Activated effector memory CD4-positive, alpha-beta T cell treated with Interleukin-2 at 50 U/mL for 16 hours (primary cell): ENCODE data around the gene ARHGEF16.

Source experiments
- DNase-seq: peaks from one replicate; pipeline ENCODE4 v3.0.0-alpha.2; 2020

Gene ARHGEF16

GRCh38 chr1:3504151-3504821 is 49.8 kb downstream of the ARHGEF16 start:
- DNase-seq = no peak

DNA sequence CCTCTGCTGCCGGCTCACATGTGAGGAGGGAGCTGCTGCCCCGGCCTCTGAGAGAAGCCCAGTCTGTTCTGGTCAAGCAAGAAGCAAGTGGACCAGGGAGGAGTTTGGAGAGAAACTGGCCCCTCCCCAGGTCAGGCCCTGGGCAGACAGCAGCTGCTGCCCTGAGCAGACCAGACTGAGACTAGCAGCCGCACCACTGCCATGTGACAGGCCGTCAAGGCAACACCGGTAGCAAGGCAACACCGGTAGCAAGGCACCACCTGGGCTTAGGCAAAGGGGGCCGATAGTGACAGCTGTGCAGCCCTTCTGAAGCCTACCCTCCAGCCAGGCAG is 50.3 kb downstream of the ARHGEF16 start:
- DNase-seq = no peak

- no peak for DNase-seq
Observed at GRCh38 chr1:3505161-3505560, 50.7 kb downstream of the ARHGEF16 start.

DNA sequence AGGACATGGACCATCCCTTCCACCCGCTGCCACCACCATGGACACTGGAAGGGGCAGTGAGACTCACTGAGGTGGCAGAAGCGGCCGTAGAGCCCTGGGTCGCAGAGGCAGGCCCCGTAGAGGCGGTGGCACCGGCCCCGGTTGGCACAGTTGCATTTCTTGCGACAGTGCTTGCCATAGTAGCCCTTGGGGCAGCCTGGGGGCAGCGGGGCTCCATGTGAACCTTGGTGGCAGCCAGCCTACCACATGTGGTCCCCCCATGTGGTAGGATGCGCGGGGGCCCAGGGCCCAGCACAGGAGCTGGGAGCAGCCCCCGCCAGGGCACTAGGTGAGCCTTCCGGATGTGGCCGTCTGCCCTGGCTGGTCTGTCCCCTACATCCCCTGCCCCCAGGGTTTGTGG is 51.6 kb downstream of the ARHGEF16 start:
- no peak for DNase-seq

DNA sequence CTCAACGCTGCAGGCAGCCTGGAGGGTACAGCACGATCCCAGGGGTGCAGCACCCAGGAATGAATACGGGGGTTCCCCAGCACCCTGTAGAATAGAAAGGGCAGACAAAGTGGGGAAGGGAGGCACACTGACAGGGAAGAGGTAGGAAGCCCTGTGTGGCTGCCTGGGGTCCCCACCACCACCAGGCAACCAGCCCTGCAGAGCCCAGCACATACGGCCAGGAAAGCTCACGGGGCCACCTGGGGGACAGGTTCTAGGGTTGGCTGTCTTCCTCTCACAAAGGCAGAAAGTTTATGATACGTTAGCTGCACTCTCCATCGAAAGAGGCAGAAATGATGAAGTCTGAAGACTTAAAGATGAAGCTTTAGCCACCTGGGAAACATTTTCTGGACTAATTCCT is 52.5 kb downstream of the ARHGEF16 start:
- no peak for DNase-seq

DNA sequence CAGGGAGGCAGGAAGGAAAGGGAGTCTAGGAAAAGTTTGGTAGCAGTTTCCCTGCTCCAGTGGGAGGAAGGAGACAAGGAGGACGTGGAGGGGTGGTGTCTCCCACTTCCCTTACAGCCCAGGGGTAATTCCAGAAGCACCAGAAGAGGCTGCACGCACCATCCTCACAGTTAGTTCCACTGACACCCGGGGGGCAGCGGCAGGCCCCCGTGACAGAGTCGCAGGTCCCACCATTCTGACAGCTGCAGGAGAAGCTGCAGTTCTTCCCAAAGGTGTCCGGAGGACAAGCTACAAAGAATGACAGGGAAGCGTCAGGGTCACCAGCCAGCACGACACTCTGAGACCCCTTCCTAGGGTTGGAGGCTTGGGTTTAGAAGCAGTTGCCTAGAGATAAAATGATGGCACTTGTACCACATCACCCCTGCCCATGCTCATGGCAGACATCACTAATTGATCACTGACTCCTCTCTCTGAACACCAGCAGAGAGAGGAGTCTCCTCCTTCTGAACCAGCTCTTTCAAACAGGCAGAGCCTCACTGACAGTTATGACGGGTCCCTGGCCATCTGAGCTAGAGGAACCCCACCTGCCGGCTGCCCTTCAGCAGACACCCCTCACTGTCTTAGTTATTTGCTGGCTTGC is 53.3 kb downstream of the ARHGEF16 start:
- no peak for DNase-seq

DNA sequence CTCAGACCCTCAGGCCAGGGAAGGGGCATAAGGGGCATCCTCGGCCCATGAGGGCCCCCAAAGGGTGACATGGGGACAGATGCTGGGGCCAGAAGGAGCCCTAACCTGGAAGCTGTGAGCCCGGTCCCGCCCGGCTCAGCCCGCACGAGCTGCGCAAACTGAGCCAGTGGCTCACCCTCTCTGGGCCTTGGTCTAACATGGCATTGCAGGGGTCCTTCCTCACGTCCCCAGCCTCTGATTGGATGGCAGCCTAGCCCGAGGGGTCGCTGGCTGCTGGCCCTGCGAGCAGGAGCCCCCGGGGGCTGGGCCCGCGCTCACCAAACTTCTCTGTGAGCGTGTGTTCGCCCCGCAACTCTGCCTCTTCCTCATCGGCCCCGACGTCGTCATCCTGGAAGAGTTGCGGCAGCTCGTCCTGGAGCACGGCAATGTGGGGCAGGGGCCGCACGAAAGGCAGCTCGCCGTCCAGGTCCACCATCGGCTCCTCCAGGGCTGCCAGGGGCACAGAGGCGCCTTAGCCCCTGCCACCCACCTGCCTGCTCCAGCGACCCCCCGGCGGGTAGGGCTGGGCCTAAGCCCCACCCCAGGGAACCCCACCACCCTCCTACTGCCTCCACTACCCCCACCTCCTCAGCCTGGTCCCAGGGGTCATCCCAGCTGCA is 54.4 kb downstream of the ARHGEF16 start:
- no peak for DNase-seq

DNA sequence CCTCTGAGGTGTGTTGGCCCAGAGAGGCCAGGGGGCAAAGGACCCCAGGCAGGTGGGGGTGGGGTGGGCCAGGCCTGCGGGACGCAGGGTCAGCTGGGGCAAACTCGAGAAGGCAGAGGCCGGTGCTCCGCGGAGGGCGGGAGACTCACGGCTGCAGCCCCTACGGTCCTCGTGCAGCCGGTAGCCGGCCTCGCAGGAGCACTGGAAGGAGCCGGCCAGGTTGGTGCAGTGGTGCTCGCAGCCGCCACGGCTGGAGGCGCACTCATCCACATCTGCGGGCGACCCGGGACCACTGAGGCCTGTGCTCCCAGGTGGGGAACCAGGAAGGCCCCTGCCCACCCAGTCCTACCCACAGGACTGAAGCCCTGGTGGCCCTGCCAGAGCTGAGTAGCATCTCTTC is 55.3 kb downstream of the ARHGEF16 start:
- no peak for DNase-seq

DNA sequence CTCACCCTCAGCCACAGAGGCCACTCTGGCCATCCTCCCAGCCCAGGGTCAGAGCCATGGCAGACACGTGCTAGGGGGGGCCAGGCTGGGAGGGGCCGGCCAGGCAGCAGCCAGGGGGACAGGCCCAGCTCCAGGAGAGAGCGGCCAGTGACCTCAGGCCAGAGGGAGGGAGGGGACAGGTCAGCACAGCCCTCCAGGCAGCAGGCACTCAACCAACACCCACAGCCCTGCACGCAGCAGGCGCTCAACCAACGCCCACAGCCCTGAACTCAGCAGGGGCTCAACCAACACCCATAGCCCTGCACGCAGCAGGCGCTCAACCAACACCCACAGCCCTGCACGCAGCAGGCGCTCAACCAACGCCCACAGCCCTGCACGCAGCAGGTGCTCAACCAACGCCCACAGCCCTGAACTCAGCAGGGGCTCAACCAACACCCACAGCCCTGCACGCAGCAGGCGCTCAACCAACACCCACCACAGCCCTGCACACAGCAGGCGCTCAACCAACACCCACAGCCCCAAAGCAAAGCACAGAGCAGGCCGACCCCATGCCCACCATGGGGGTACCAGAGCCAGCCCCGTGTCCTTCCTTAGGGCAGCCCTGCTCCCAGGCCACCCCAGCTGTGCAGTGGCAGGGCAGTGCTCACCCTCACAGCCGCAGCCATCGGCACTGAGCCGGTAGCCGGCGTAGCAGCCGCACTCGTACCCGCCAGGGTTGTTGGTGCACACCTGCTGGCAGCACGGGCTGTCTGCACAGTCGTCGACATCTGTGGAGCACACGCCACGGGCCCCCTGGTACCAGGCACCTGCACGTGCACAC is 55.9 kb downstream of the ARHGEF16 start:
- no peak for DNase-seq

- DNase-seq = no peak
Observed at GRCh38 chr1:3510956-3511250, 56.4 kb downstream of the ARHGEF16 start.

DNA sequence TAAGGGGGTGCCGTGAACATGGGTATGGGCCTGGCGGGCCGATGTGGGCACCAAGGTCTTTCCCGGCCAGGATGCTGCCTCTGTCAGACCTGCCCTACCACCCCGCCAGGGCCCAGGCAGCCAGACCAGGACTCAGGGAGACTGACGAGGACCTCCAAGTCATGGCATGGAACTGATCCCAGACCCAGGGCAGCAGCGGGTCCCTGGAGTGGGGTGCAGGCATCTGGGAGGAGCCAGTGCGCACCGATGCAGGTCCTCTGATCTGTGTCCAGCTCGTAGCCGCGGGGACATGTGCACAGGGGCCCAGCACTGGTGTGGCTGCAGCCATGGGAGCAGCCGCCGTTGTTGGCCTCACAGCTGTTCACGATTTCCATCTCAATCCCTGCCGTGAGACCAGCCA is 56.8 kb downstream of the ARHGEF16 start:
- DNase-seq = no peak

DNA sequence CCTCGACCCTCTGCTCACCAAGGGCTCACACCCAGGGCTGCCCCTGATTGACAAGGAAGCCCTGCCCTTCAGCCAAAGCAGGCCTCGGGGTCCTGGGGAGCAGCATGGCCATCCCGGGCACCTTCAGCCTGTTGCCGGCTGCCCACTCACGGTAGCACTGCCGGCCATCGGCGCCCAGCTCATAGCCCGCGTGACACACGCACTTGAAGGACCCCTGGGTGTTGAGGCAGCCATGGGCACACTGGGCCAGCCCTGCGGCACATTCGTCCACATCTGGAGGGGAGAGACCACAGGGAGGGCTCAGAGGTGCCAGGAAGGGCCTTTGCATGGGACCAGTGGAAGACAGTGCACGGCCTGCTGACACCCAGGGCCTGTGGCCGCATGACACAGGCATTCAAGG is 57.4 kb downstream of the ARHGEF16 start:
- no peak for DNase-seq

- no peak for DNase-seq
Observed at GRCh38 chr1:3514404-3514803, 59.9 kb downstream of the ARHGEF16 start.

DNA sequence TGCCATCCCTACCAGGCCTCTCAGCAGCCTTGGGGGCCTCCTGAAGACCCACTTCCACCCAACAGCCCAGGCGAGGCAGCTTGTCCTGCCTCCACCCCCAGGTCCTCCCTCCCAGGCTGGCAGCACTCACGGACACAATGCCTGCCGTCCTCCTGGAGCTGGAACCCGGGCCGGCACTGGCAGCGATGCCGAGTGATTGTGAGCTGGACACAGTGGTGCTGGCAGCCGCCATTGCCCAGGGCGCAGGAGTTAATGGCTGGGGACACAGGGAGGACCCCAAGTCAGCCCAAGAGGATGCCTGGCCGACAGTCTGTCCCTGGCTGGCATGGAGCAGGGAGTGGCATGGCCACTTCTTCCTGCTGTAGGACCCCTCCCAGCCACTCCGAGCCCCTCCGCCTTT is 60.8 kb downstream of the ARHGEF16 start:
- no peak for DNase-seq

DNA sequence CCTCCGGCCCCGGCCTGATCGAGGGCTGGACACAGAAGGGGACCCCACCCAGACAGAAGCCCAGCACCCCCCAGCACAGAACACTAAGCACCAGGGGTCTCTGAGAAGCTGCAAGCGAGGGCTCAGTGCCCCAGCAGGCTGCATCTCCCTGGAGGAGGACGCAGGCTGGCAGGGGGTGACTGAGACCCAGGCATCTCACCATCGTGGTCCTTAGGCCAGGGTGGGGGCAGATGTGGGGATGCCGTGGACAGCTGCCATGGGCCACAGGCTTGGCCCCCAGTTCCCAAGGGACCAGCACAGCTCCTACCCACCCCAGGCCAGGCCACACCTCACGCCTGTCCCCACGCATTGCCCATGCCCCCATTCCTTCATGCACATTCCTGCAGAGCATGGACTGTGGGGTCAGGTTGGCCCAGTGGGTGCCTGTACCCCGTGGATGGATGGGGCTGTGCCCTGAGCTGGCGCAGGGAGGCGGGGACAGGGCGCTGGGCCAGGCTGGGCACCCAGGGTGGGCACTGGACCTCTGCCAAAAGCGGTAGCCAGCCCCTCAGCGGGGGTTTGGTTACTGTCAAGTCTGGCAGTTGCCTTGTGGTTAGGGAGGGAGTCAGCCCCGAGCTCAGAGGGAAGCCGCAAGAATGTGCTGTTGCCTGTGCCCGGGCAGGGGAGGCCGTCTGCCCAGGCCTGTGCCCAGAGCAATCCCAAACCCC is 61.5 kb downstream of the ARHGEF16 start:
- DNase-seq = no peak

DNA sequence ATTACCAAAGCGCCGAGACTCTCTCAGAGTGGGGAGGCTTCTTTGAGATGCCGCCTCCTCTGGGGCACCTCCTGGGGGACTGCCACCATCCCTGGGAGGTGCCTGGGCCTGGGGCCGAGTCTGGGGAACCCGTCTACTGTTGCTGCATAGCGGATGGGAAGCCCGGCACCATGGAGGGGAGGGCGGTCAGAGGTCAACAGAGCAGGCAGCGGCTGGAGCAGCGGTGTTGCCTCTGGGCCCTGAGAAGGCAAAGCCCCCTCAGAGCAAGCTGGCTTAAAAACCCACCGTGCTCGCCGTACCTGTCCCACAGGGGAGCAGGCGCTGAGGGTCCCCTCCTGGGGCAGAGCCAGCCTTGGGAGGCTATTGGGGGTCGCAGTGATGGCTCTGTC is 62.0 kb downstream of the ARHGEF16 start:
- DNase-seq = no peak

DNA sequence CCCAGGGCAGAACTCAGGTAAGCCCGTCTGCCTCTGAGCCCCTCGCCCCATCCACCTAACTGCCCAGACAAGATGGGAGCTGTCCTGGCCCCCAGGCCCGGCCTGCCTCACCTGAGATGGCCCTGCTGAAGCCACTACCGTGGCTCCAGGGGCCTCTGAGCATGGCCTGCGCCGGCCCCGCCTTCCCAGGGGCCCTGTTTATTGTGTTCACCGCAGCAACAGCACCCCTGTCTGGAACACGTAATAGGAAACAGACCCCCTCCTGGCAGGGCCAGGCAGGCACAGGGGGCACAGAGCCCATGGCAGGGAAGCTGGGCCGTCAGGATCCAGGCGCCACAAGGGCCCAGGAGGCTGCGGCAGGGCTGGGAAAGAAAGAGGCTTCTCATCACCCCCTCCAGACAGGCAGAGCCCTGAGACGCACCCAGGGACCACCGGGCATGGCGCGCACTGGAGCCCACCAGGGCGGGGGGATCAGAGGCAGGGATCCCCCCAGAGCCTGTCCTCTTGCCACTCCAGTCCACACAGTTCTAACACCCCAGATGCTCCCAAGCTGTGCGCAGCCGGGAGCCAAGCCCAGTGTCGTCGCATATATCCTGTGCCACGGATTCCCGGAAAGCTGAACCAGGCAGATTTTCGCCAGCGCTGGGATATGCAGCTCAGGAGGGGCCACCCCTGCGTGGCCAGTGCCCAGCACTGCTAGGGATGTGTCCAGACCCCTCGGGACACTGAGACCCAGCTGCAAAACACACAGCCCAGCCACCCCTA is 62.6 kb downstream of the ARHGEF16 start:
- no peak for DNase-seq

DNA sequence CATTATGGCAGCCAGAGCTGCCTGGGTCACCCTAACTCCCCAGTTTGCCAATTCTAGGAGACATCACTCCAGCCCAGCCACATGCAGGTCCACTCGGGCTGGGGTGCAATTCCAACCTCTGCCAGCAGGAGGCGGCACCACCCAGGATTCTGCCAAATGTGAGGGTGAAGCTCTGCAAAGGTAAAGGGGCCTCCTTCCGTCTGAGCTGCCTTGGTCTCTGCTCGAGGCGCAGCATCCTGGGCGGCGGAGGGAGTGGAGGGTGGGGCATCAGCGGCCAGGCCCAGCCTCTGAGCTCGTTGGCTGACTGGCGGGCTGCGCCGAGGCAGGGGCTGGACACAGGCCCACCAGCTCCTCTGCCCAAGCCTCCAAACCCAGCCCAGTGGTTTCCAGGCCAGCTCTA is 63.8 kb downstream of the ARHGEF16 start:
- peak; percentile 13 for DNase-seq

DNA sequence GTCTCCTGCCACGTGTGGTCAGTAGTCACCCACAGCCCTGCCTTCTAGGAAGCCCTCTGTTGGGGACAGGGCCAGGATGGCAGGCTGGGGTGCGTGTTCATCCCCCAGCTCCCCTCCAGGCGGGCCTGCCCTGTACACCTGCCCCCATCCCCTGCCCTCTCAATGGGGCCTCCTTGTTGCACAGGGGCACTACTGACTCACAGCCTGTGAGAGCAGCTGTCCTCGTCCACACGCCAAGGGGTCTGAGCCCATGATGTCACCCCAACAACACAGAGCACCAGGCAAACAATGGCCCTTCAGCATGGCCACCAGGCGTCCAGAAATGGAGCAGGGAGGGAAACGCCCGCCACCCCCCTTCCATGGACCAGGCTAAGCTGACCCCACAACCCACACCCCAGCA is 64.3 kb downstream of the ARHGEF16 start:
- DNase-seq = no peak

DNA sequence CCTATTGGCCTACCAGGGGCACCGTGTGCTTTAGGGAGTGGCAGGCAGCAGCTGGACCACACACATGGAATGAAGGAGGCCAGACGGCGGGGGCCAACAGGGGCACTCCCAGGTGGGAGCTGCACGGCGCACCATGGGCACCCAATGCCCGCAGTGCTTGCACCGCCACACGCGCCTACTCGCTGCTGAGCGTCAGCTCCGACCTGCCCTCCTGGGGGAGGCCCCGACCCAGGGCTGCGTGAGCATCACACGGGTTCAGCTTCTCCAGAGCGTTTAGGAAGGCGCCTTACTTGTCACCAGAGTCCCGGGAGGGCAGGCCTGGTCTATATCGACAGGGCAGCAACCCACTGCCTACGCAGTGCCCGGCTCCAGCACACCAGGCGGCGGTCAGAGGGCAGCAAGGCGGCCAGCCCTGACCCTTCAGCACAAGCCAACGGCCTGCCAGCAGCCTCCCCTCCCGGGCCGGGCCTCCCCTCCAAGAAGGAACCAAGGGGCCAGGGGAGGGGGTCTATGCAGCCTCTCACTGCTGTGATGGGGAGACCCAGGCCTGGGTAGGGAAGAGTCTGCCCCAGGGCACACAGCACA is 64.9 kb downstream of the ARHGEF16 start:
- no peak for DNase-seq

DNA sequence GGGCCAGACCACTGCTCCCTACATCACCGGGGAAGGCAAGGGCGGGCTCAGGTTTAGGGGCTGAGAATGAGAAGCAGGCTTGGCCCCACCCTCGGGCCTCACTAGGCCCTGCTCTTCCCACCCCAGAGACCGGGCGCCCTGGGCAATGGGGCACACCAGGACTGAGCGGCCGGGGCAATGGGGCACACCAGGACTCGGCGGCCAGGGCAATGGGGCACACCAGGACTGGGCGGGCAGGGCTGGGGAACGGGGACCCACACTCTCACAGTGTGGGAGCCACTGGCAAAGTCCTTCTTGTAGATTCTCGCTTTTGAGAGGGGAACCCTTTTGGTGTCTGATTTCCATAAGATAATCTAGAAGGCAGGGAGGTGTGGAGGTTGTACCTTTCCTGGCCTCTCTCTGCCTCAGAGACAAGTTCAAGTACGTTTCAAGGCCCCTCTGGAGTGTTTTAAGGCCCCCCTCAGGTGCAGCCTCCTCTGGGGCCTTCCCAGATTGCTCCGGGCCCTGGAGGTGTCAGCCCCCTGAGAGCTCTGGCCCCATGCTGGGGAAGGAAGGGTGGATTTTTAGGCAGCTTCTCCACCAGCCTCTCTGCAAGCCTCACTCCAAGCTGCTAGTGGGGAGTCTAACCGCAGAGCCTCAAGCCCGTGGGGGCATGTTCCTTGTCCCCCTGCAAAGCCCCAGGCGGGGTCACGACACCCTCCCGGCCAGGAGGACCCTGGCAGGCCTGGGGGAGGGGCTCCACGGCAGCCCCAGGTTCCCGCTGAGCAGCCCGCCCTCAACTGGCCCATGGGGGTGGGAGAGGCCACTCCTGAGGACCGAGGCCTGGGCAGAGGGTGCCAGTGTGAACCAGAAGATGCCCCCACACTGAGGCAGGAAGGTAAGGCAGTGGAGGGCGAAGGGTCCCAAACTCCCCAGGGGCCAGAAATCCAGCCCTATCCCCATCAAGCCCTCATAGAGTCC is 66.2 kb downstream of the ARHGEF16 start:
- no peak for DNase-seq
